IPS-20b (cell line): ENCODE results near the gene CGN.

Source experiments
- H3K27ac ChIP-seq: one replicate; pipeline ENCODE4 v1.5.1; 2013; ENCODE audit warnings: low read length
- H3K27me3 ChIP-seq: 2 replicates; pipeline ENCODE4 v1.6.1; 2013; ENCODE audit warnings: mild to moderate bottlenecking, low read length, inconsistent platforms; ENCODE audit not compliant: insufficient read depth
- H3K36me3 ChIP-seq: 2 replicates; pipeline ENCODE4 v1.6.1; 2013; ENCODE audit warnings: low read depth, mild to moderate bottlenecking, inconsistent platforms, low read length, moderate library complexity; ENCODE audit not compliant: insufficient read depth
- H3K4me1 ChIP-seq: 2 replicates; pipeline ENCODE4 v1.6.1; 2013; ENCODE audit warnings: mild to moderate bottlenecking, control low read depth, inconsistent platforms, low read length, moderate library complexity; ENCODE audit not compliant: insufficient read depth
- H3K4me3 ChIP-seq: 2 replicates; pipeline ENCODE4 v1.5.1; 2013; ENCODE audit warnings: mild to moderate bottlenecking, low read length, inconsistent platforms
- H3K9ac ChIP-seq: 2 replicates; pipeline ENCODE4 v1.6.1; 2013; ENCODE audit warnings: low read depth, mild to moderate bottlenecking, inconsistent platforms, low read length, moderate library complexity
- H3K9me3 ChIP-seq: 2 replicates; pipeline ENCODE4 v1.6.1; 2013; ENCODE audit warnings: mild to moderate bottlenecking, low read depth, low read length, inconsistent platforms; ENCODE audit not compliant: insufficient read depth

The CGN gene

GRCh38 chr1:151510957-151511635 lies at the start of gene CGN:
Gene CGN (plus strand): TSS chr1:151511387. CDS start chr1:151518520, 7,133 bp downstream.
- Histone ChIP-seq H3K9me3 (no peaks in the 10 kb centered on the region), H3K4me1 (peaks cover 37% of the 10 kb centered on the region), H3K9ac (peak within 1 kb of the TSS; percentile 87), H3K4me3 (peak within 1 kb of the TSS; percentile 82), H3K36me3 (no peaks in the 10 kb centered on the region), H3K27me3 (peaks cover 12% of the 10 kb centered on the region; the same call in 1 of the 2 replicates), H3K27ac (peak within 1 kb of the TSS; percentile 13)

- Histone ChIP-seq H3K4me1 (peaks cover 9% of the 10 kb centered on the region; the same call in 1 of the 2 replicates), H3K9me3 (no peaks in the 10 kb centered on the region), H3K4me3 (no peak overlapping the region), H3K36me3 (no peaks in the 10 kb centered on the region), H3K9ac (no peak overlapping the region), H3K27me3 (peaks cover 23% of the 10 kb centered on the region), H3K27ac (no peak overlapping the region)
These were observed 49.5 kb upstream of the CGN start for GRCh38 chr1:151461694-151462093.

- Histone ChIP-seq H3K36me3 (no peaks in the 10 kb centered on the region), H3K27me3 (peaks cover 23% of the 10 kb centered on the region), H3K4me1 (0 out of 2 replicates have a peak, but pooled peaks cover under 1% of the 10 kb centered on the region), H3K4me3 (no peak overlapping the region), H3K9ac (no peak overlapping the region), H3K27ac (no peak overlapping the region), H3K9me3 (no peaks in the 10 kb centered on the region)
These were observed 46.2 kb upstream of the CGN start for GRCh38 chr1:151465026-151465425.

- Histone ChIP-seq H3K27ac (no peak overlapping the region), H3K4me3 (peak overlapping the region; percentile 68), H3K36me3 (no peaks in the 10 kb centered on the region), H3K9me3 (no peaks in the 10 kb centered on the region), H3K27me3 (peaks cover 17% of the 10 kb centered on the region; the same call in 1 of the 2 replicates), H3K9ac (peak overlapping the region; percentile 70), H3K4me1 (no peaks in the 10 kb centered on the region; the same call in 1 of the 2 replicates)
These were observed 38.1 kb upstream of the CGN start for GRCh38 chr1:151472856-151473731.

- H3K4me3 ChIP-seq = no peak overlapping the region
- peaks cover 17% of the 10 kb centered on the region; the same call in 1 of the 2 replicates for H3K27me3 ChIP-seq
- H3K36me3 ChIP-seq = no peaks in the 10 kb centered on the region
- H3K9me3 ChIP-seq = no peaks in the 10 kb centered on the region
- H3K27ac ChIP-seq = no peak overlapping the region
- H3K9ac ChIP-seq = no peak overlapping the region
- H3K4me1 ChIP-seq = no peaks in the 10 kb centered on the region; the same call in 1 of the 2 replicates
These were observed 36.4 kb upstream of the CGN start for GRCh38 chr1:151474745-151475144.

GRCh38 chr1:151475175-151475574 lies 36.0 kb upstream of the CGN start:
- Histone ChIP-seq H3K9ac (no peak overlapping the region), H3K36me3 (no peaks in the 10 kb centered on the region), H3K27me3 (peaks cover 17% of the 10 kb centered on the region; the same call in 1 of the 2 replicates), H3K27ac (no peak overlapping the region), H3K9me3 (no peaks in the 10 kb centered on the region), H3K4me1 (no peaks in the 10 kb centered on the region; the same call in 1 of the 2 replicates), H3K4me3 (no peak overlapping the region)

GRCh38 chr1:151476083-151476482 lies 35.1 kb upstream of the CGN start:
- Histone ChIP-seq H3K9me3 (no peaks in the 10 kb centered on the region), H3K27me3 (peaks cover 17% of the 10 kb centered on the region; the same call in 1 of the 2 replicates), H3K9ac (no peak overlapping the region), H3K4me3 (no peak overlapping the region), H3K36me3 (no peaks in the 10 kb centered on the region), H3K27ac (no peak overlapping the region), H3K4me1 (no peaks in the 10 kb centered on the region; the same call in 1 of the 2 replicates)

- no peak overlapping the region for H3K9ac ChIP-seq
- H3K4me3 ChIP-seq = no peak overlapping the region
- H3K4me1 ChIP-seq = no peaks in the 10 kb centered on the region; the same call in 1 of the 2 replicates
- no peaks in the 10 kb centered on the region for H3K36me3 ChIP-seq
- no peak overlapping the region for H3K27ac ChIP-seq
- H3K9me3 ChIP-seq = no peaks in the 10 kb centered on the region
- H3K27me3 ChIP-seq = peaks cover 17% of the 10 kb centered on the region; the same call in 1 of the 2 replicates
These were observed 34.1 kb upstream of the CGN start for GRCh38 chr1:151477066-151477465.

- no peak overlapping the region for H3K27ac ChIP-seq
- H3K9me3 ChIP-seq = no peaks in the 10 kb centered on the region
- H3K27me3 ChIP-seq = peaks cover 17% of the 10 kb centered on the region; the same call in 1 of the 2 replicates
- no peaks in the 10 kb centered on the region for H3K36me3 ChIP-seq
- H3K4me1 ChIP-seq = no peaks in the 10 kb centered on the region
- no peak overlapping the region for H3K4me3 ChIP-seq
- H3K9ac ChIP-seq = no peak overlapping the region
These were observed 32.9 kb upstream of the CGN start for GRCh38 chr1:151478140-151478812.

GRCh38 chr1:151478923-151479322 lies 32.3 kb upstream of the CGN start:
- Histone ChIP-seq H3K27me3 (peaks cover 14% of the 10 kb centered on the region; the same call in 1 of the 2 replicates), H3K4me3 (no peak overlapping the region), H3K27ac (no peak overlapping the region), H3K9ac (no peak overlapping the region), H3K4me1 (no peaks in the 10 kb centered on the region), H3K9me3 (no peaks in the 10 kb centered on the region), H3K36me3 (no peaks in the 10 kb centered on the region)

GRCh38 chr1:151479462-151479861 lies 31.7 kb upstream of the CGN start:
- no peak overlapping the region for H3K4me3 ChIP-seq
- H3K9ac ChIP-seq = no peak overlapping the region
- H3K36me3 ChIP-seq = no peaks in the 10 kb centered on the region
- H3K27me3 ChIP-seq = peaks cover 10% of the 10 kb centered on the region; the same call in 1 of the 2 replicates
- no peaks in the 10 kb centered on the region for H3K9me3 ChIP-seq
- H3K27ac ChIP-seq = no peak overlapping the region
- H3K4me1 ChIP-seq = no peaks in the 10 kb centered on the region
